Sigmoid colon (tissue), 7 donors: ENCODE measurements around the gene PRODH. TPM values are rescaled to one million over a fixed set of nuclear protein-coding genes. Genes with fewer than 3 reads are reported as not detected.

ENCODE experiments used
- DNase-seq: peaks from one replicate; pipeline ENCODE4 v3.0.0-alpha.2; 2019
- H3K27ac ChIP-seq, 4 donors: fragments of 200-600 bp; sonication (generic); one replicate each; pipeline ENCODE4 v1.5.1; 2016 to 2019; ENCODE audit warnings: mild to moderate bottlenecking in 1 of 4
- H3K27me3 ChIP-seq, 3 donors: fragments of 200-600 bp; sonication (generic); one replicate each; pipeline ENCODE4 v1.5.1; 2019; ENCODE audit warnings: mild to moderate bottlenecking in 1 of 3
- H3K36me3 ChIP-seq, 4 donors: fragments of 200-600 bp; sonication (generic); one replicate each; pipeline ENCODE4 v1.5.1; 2016 to 2019
- H3K4me1 ChIP-seq, 4 donors: fragments of 200-600 bp; sonication (generic); one replicate each; pipeline ENCODE4 v1.5.1; 2017 to 2019
- H3K4me3 ChIP-seq, 4 donors: fragments of 200-600 bp; sonication (generic); one replicate each; pipeline ENCODE4 v1.5.1; 2017 to 2019; ENCODE audit warnings: mild to moderate bottlenecking in 2 of 4, moderate library complexity in 1 of 4
- H3K9me3 ChIP-seq, 4 donors: fragments of 200-600 bp in 3 of 4; sonication (generic) in 3 of 4; one replicate each; pipeline versions ENCODE4 v1.5.1 to v1.6.1; 2013 to 2019
- CTCF ChIP-seq, 4 experiments: fragments of 450-650 bp in 3 of 4; fragments of 200-600 bp in 1 of 4; IDR thresholded peaks; one replicate each; pipeline ENCODE4 v1.5.1; 2016 to 2019; ENCODE audit warnings: antibody characterized with exemption in 4 of 4, mild to moderate bottlenecking in 3 of 4, moderate library complexity in 2 of 4
- EP300 ChIP-seq, 4 donors: sonication (generic); formaldehyde crosslinking; IDR thresholded peaks; one replicate each; pipeline ENCODE4 v1.6.1; 2017; ENCODE audit warnings: antibody characterized with exemption in 4 of 4
- POLR2A ChIP-seq, 2 donors: fragments of 450-650 bp; IDR thresholded peaks; one replicate each; pipeline ENCODE4 v1.6.1; 2016; ENCODE audit warnings: antibody characterized with exemption in 2 of 2, mild to moderate bottlenecking in 2 of 2, moderate library complexity in 2 of 2
- POLR2AphosphoS5 ChIP-seq, 4 donors: sonication (generic); formaldehyde crosslinking; IDR thresholded peaks; one replicate each; pipeline ENCODE4 v1.6.1; 2017; ENCODE audit warnings: antibody characterized with exemption in 4 of 4
- WGBS, 2 donors: extraction: QIAGEN DNeasy Blood & Tissue Kit; methylation state at CpG; one replicate each; pipeline ENCODE4 v1.1.7; 2013; 5-methylcytosine and 5-hydroxymethylcytosine counted together
- intact Hi-C: fragments of 100-400 bp; cut with DNase I; formaldehyde crosslinking; loops from one replicate; pipeline ENCODE4 v1.15.1; 2023
- polyA plus RNA-seq, 3 donors: library from polyadenylated mRNA; stranded (reverse); fragments of 200-250 nt; gene quantifications; one replicate each; pipeline ENCODE4 v1.2.3, GENCODE V29; 2013
- total RNA-seq, 4 donors: library from RNA; depleted of rRNA; stranded (reverse); fragments of >200 nt; gene quantifications; one replicate each; pipeline ENCODE4 v1.1.0, GENCODE V29; 2016
- donor health status: healthy with polysubstance abuse.
- donor health status: Bipolar disorder and iron deficiency.
- donor health status: healthy.

PRODH gene
- total and polyA plus RNA-seq, 7 donors, result 2.5 to 4.8 (median 3.6) TPM; not detected in 2

- Histone ChIP-seq H3K4me1 (no peaks in the 10 kb centered on the region), H3K4me3 (no peak overlapping the region), H3K9me3 (peaks cover 0 to 7% (median 2%) of the 10 kb centered on the region in 4 donors), H3K27me3 (no peaks in the 10 kb centered on the region), H3K27ac (no peak overlapping the region), H3K36me3 (no peaks in the 10 kb centered on the region)
- DNase-seq, result no peak
- intact Hi-C loops, result no loop called here
- no peak for TF ChIP-seq POLR2A (IDR thresholded peaks at IDR 0.05)
- no peak for TF ChIP-seq EP300 (IDR thresholded peaks at IDR 0.05)
- no peak for TF ChIP-seq CTCF (IDR thresholded peaks at IDR 0.05)
- TF ChIP-seq POLR2AphosphoS5 (IDR thresholded peaks at IDR 0.05), result no peak
- 91 to 92% methylated on average over 1 of the region's 1 CpG for WGBS, 2 donors
These were observed 43.9 kb upstream of the PRODH start for GRCh38 chr22:18979957-18980356.

GRCh38 chr22:18978506-18978905 is 42.4 kb upstream of the PRODH start:
- peaks cover 0 to 7% (median 2%) of the 10 kb centered on the region in 4 donors for H3K9me3 ChIP-seq
- no peak overlapping the region for H3K4me3 ChIP-seq
- intact Hi-C loops, result no loop called here
- H3K4me1 ChIP-seq, result no peaks in the 10 kb centered on the region
- TF ChIP-seq POLR2AphosphoS5 (IDR thresholded peaks at IDR 0.05) (no peak), EP300 (IDR thresholded peaks at IDR 0.05) (no peak), POLR2A (IDR thresholded peaks at IDR 0.05) (no peak), CTCF (IDR thresholded peaks at IDR 0.05) (no peak)
- no peak overlapping the region for H3K27ac ChIP-seq
- H3K36me3 ChIP-seq, result no peaks in the 10 kb centered on the region
- 74 to 88% methylated on average over 9 of the region's 9 CpGs for WGBS, 2 donors
- DNase-seq, result peak; percentile 36
- H3K27me3 ChIP-seq, result no peaks in the 10 kb centered on the region

- Histone ChIP-seq H3K9me3 (peaks cover 0 to 7% (median 2%) of the 10 kb centered on the region in 4 donors), H3K36me3 (no peaks in the 10 kb centered on the region), H3K27ac (no peak overlapping the region), H3K4me3 (no peak overlapping the region), H3K27me3 (no peaks in the 10 kb centered on the region), H3K4me1 (no peaks in the 10 kb centered on the region)
- no peak for DNase-seq
- 74 to 86% methylated on average over 9 of the region's 9 CpGs for WGBS, 2 donors
- TF ChIP-seq CTCF (IDR thresholded peaks at IDR 0.05), result no peak
- no peak for TF ChIP-seq EP300 (IDR thresholded peaks at IDR 0.05)
- no peak for TF ChIP-seq POLR2A (IDR thresholded peaks at IDR 0.05)
- no peak for TF ChIP-seq POLR2AphosphoS5 (IDR thresholded peaks at IDR 0.05)
- intact Hi-C loops, result no loop called here
These were observed 41.8 kb upstream of the PRODH start for GRCh38 chr22:18977824-18978425.

GRCh38 chr22:18976197-18976751 is 40.2 kb upstream of the PRODH start:
- no peaks in the 10 kb centered on the region for H3K36me3 ChIP-seq
- no peak for DNase-seq
- WGBS, 2 donors, result 61 to 80% methylated on average over 10 of the region's 10 CpGs
- H3K27ac ChIP-seq, result no peak overlapping the region
- TF ChIP-seq POLR2A (IDR thresholded peaks at IDR 0.05) (no peak), EP300 (IDR thresholded peaks at IDR 0.05) (no peak), CTCF (IDR thresholded peaks at IDR 0.05) (no peak), POLR2AphosphoS5 (IDR thresholded peaks at IDR 0.05) (no peak)
- H3K27me3 ChIP-seq, result peaks cover 0 to 10% (median 8%) of the 10 kb centered on the region in 3 donors
- no peak overlapping the region for H3K4me3 ChIP-seq
- no peaks in the 10 kb centered on the region for H3K4me1 ChIP-seq
- peaks cover 0 to 7% (median 2%) of the 10 kb centered on the region in 4 donors for H3K9me3 ChIP-seq
- intact Hi-C loops, result no loop called here
